GM12873 (cell line): ENCODE measurements around the gene EXT2.

Experiments used
- CTCF ChIP-seq: IDR thresholded peaks from 2 replicates; pipeline ENCODE4 v1.5.1; 2012; ENCODE audit warnings: low read depth, mild to moderate bottlenecking, moderate library complexity, low read length, control low read depth; ENCODE audit not compliant: insufficient read depth; ENCODE audit errors: missing control alignments

Gene EXT2

DNA sequence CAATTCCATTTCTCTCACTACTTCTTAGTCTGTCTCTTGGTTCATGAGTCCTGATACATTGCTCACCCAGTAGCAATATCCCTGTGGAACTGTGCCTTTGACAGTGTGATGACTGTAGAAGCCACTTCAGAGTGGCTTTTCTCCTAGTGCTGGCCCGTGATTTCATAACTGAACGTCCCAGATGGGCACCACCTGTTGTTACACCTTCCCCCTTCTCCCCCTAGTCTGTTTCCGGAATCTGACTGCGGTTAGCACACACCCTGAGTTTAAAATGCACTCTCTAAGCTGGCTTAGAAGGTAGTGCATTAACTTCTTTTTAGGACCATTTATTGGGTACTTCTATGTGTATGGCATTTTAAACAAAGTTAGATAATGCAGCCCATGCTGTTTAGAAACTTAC lies 131.5 kb downstream of the EXT2 start:
- TF ChIP-seq CTCF: no peak

DNA sequence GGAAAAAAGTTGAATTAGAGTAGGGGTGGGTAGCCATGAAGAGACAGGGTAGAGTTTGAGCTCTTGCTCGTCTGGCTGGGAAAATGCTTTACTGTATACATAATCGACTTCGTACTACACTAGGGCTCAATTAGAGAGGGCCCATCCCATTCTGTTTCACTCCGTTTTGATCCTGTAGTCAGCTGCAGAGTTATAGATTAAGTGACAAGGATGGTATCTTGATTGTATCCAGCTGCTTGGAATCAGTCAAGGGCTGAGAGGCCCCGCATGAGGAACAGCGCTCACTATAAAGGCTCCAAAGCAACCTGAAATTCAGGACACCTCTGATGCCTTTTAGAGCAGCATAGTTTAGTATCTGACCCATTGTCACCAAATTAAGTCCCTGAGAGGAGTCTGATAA lies 132.9 kb downstream of the EXT2 start:
- TF ChIP-seq CTCF: no peak

DNA sequence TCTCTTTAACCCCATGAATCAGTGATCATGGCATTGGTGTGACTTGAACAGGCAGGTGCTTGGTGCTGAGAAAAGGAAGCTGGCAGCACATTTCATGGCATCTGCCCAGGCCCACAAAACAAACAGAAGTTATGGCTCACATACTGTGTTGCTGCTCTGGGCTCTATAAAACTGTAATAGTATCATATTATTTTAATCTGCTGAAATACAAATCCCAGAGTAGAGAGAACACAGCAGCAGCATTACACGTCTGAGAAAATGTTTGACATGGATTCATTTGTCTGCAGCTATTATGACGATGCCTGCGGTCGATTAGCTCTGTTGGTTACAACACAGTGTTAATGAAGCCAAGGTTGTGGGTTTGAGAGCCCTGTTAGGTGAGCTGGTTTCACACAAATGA lies 133.6 kb downstream of the EXT2 start:
- no peak for TF ChIP-seq CTCF

- no peak for TF ChIP-seq CTCF
These were observed 134.1 kb downstream of the EXT2 start for GRCh38 chr11:44229624-44230023.

- TF ChIP-seq CTCF: no peak
These were observed 140.3 kb downstream of the EXT2 start for GRCh38 chr11:44235765-44236201.

GRCh38 chr11:44236296-44236695 lies 140.8 kb downstream of the EXT2 start:
- no peak for TF ChIP-seq CTCF

DNA sequence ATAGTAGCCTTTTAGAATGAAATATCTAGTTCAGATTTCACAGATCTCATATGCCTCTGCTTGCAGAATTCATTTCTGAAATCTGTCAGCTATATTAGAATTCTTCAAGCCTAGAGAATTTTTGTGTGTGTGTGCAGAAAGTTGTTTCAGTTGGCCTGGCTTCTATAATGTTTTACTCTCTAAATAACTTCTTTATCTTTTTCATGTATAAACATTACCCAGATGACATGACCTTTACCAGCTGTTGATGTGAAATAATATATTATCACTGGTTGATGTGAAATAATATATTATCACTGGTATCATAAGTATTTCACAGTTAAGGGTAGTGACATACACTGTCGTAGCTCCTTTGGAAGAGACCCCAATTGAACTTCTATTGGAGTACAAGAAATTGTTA lies 141.7 kb downstream of the EXT2 start:
- TF ChIP-seq CTCF: no peak
